GM18873 (cell line): ENCODE results near the gene RPS19BP1.
"Not testable (repeated sequence)": the region's sequence is repeated elsewhere in the genome, so short reads cannot be mapped to it uniquely, and the experiment has no call there.

Source experiments
- ATAC-seq: cut with Tn5 transposase; IDR thresholded peaks from one replicate; pipeline ENCODE4 v1.9.1; 2021; ENCODE audit warnings: mild to moderate bottlenecking, moderate library complexity, moderate number of reproducible peaks; ENCODE audit not compliant: unreplicated experiment, low FRiP score

The RPS19BP1 gene

DNA sequence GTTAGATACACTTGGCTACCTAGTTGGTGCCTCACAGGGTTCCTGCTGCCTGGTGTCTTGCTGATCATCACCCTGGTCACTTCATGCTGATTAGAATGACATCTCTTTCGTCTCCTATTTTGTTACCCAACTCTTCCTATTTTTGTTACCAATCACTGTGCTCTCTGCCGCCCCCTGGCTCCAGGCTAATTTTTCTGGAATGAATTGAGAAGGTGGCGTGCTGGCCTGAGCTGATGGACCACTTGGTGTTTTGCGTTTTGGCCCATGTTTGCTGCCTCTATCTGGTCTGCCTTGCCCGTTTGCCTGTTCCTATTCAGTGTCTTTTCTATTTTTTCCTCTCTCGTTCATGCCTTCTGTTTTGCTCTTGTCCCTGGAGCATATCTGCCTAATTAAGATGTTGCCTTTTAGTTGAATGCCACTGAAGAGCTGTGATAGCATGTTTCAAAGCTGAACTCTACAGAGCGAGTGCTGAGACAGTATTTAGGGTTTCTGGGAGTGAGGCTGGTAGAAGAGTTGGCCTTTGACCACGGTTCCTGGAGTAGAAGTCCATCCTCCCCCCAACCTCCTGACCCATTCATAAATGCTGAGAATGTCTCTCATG, 18.1 kb downstream of the RPS19BP1 start:
- ATAC-seq = no peak

DNA sequence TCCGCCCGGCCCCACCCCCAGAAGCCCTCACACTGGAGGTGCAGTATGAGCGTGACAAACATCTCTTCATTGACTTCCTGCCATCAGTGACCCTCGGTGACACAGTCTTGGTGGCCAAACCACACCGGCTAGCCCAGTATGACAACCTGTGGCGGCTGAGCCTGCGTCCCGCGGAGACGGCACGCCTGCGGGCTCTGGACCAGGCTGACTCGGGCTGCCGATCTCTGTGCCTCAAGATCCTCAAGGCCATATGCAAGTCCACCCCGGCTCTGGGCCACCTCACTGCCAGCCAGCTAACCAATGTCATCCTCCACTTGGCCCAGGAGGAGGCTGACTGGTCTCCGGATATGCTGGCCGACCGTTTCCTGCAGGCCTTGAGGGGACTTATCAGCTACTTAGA, 18.8 kb downstream of the RPS19BP1 start:
- ATAC-seq = no peak

DNA sequence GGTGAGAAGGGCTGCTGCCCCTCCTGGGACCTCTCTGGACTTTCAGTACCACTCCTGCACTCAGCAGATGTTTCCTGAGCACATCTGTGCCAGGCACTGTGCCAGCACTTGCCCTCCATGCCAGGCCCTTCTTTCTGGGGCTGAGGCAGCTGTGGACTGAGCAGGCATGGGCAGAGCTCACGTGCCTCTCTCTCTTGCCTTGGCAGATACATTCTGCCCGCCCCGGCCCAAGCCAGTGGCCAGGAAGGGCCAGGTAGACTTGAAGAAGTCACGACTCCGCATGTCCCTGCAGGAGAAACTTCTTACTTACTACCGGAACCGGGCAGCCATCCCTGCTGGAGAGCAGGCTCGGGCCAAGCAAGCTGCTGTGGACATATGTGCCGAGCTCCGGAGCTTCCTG, 20.5 kb downstream of the RPS19BP1 start:
- ATAC-seq = no peak

DNA sequence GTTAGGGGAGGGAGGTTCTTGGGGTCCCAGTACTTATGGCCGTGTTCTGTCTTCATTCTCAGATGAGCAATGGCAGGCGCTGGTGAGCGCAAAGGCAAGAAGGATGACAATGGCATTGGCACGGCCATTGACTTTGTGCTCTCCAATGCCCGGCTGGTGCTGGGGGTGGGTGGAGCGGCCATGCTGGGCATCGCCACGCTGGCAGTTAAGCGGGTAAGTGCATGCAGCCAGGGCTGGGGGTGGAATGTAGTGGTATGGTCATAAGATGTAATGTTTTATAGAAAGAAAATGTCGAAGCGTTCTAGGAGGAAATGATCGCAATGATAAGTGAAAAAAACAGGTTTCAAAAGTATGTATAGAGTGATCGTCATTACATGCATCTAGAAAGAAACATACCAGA, 21.3 kb downstream of the RPS19BP1 start:
- ATAC-seq = no peak

DNA sequence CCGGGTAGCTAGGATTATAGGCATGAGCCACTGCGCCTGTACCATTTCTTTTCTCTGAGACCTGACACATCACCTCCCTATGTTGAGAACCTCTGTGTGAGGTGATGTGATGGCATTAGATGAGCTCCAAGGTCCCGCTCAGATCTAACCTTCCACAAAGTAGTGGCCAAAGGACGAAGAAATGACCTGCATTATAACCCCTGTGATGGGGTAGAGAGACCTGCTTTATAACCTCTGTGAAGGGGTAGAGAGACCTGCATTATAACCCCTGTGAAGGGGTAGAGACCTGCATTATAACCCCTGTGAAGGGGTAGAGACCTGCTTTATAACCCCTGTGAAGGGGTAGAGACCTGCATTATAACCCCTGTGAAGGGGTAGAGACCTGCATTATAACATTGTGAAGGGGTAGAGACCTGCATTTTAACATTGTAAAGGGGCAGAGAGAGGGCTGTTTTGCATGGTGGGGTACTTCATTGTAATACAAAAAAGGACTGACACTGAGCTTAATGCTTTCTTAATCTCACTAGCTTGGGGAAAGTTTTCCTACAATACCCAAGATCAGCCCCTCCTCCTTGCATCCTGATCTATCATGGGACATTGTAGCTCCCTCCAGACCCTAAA, 21.9 kb downstream of the RPS19BP1 start:
- no peak for ATAC-seq

DNA sequence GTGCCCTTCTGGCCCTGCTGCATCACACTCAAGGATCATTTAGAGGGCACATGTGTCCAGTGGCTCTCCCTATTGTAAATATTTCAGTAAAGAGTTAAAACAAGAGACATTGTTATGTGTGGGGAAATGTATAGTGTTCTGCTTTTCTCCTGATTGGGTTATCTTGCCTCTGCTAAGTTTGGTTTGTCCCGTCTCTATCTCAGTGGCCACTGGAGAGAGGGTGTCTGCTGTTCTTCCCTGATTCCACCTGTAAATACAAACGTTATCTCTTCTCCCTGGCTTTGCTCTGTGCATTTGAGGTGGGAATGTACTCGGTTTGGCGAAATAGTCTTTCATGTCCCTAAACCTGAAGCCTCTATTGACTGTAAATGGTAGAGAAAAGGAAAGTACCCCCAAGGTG, 24.2 kb downstream of the RPS19BP1 start:
- no peak for ATAC-seq

DNA sequence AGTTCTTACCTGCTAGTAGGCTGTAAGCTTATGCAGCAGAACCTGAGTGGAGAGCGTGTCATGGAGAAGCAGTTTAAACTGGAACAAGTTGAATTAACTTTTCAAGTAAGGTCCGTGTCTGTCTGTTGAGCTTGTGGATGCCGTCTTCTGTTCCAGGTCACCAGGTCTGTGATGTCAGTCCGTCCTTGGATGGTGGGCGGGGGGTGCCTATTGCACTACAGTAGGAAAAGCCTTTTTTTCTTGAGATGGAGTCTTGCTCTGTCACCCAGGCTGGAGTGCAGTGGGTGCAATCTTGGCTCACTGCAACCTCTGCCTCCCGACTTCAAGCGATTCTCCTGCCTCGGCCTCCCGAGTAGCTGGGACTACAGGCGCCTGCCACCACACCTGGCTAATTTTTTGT, 25.5 kb downstream of the RPS19BP1 start:
- not testable (repeated sequence) for ATAC-seq

DNA sequence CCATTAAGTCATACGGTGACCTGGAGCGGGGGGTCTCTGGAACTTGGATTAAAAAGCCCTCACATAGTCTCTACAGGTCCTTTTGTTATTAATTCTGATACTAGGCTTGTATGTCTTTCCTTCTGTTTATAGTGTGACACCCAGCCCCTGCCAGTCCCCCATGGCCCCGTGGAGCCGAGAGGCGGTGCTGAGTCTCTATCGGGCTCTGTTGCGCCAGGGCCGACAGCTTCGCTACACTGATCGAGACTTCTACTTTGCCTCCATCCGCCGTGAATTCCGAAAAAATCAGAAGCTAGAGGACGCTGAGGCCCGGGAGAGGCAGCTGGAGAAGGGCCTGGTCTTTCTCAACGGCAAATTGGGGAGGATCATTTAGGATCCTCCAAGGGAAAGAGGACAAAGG, 28.5 kb downstream of the RPS19BP1 start:
- ATAC-seq = no peak

DNA sequence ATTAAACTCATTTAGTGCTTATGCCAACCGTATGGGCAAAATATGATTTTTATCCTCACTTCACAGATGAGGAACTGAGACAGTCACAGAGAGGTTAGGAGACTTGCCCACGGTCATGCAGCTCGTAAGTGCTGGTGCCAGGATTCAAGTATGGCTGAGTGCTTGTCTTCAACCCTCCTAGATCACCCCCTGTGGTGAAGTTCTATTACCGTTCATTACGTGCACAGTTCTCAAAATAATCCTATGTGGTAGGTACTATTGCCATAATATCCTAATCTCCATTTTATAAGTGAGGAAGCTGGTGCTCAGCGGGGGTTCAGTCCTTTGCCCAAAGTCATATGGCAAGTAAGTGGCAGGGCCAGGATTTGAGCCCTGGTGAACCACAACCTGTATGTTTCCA, 28.9 kb downstream of the RPS19BP1 start:
- no peak for ATAC-seq

DNA sequence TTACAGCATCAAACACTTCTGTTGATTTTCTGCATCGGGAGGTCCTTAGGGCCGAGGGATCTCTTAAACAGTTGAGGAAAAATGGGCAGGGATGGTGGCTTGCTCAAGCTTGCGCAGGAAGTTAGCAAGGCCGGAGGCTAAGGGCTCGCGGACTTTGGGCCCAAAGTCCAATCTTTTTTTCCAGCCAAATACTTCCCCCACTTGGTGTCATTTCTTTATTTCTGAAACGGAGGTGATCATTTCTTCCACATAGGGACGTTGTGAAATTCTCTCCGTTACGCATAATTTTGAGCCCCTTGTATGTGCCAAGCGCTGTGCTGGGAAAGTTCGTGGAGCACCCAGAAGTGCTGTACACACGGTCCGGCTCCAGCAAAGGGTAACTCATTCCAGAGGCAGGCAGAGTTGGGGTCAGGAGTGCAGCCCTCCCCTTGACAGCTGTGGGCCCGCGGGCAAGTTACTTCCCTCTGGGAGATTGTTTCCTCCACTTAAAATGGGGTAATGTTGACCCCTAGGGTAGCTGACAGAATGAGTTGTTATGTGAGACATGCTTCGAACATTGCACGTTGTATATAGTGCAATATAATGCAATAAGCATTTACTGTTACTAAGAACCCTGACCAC, 29.6 kb downstream of the RPS19BP1 start:
- ATAC-seq = no peak

DNA sequence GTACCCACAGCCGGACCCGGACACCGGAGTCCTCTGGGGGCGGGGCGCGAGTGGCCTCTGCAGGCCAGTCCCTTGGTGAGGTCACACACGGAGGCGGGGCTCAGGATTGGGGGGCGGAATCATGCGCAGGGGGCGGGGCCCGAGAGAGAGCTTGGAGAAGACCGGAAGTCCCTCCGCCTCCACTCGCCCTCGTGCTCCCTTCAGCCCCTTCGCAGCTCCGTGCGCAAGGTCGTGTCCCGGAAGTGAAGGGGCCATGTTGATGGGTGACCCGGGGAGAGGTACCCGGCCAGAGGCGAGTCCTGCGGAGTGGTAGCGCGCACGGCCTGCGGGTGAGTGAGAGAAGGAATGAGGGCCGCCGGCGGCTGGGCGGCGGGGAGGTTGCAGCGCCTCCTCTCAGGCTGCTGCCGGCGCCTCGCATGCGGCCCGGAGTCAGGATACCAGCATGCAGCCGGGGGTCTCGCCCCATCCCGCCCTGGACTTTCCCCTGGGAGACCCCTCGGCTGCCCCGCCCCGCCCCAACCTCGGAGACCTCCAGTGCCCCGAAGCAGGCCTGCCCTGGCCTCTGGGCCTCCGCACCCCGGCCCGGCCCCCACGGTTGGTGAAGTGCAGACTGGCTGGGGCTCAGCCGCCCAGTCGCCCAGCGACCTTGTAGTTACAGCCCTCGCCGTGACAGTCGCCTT, 30.3 kb downstream of the RPS19BP1 start, which contains the start of gene MIEF1:
Gene MIEF1 (plus strand): TSS at position 182 of the 680 bp plus-strand sequence. CDS start 9,005 bp downstream, outside the sequence.
- ATAC-seq = peak; percentile 58

DNA sequence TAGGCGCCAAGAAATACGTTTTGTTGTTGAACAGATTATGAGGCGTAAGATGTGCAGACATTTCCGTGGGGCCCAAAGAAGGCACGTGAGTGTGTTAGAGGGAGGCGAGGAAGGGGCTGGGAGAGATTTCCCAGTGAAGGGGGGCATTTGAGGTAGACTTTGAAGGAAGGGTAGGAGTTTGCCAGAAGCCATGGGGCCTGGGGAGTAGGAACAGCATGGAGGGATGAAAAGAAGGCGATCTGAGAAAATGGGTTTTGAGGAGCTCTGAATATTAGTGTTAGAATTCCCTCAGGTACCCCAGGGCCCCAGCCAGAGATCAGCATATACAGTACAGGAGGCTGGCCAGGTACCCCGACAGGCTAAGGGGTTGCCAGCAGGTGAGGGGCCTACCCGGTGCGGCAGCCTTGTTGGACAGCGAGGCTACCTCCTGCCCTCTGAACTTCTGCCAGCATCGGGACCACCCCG, 30.9 kb downstream of the RPS19BP1 start:
- peak; percentile 35 for ATAC-seq

DNA sequence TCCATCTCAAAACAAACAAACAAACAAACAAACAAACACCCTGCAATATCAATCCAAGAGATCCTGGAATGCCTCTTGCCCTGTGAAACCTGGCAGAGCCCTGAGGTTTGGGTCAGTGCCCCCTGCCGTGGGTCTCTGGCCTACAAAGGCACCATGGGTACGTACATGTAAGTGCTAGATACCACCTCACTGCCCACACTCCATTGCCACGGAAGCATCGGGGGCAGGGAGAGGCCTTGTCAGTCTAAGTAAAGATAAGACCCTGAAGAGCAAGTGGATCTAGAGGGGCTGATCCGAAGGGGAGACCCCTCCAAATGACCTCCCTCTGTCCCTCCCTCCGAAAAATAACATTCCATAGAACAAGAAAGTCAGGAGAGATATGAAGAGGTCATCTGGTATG, 32.4 kb downstream of the RPS19BP1 start:
- no peak for ATAC-seq

DNA sequence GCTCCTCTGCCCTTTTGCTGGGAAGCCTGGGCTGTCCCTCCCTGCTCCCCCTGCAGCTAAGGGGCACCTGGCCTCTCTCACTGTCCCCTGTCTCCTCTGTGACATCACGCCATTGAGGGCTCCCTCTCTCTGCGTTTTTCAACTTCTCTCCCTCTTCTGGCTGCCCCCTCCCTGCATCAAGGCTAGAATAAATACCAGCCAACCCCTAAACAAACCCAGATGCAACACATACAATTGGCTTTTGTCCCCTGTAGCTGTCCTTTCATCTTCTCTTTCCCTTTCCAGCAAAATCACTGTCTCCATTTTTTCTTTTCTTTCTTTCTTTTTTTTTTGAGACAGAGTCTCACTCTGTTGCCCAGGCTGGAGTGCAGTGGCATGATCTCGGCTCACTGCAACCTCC, 33.7 kb downstream of the RPS19BP1 start:
- no peak for ATAC-seq

DNA sequence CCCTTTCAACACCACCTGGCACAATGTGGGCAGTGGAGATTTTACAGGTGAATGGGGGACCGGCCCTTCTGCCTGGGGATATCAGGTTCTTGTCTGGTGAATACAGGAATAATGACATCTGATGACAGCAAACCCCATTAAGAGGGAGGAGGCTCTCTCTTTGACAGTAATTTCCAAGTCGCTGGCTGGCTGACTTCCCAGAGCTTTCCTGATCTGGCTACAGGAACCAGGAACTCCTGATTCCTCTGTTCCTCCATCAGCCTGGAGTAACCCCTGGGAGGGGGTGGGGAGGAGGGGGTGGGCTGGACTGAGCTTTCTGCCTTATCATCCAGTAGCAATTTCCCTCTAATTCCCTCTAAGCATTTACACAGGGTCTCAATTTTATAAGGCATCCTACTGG, 34.2 kb downstream of the RPS19BP1 start:
- no peak for ATAC-seq

DNA sequence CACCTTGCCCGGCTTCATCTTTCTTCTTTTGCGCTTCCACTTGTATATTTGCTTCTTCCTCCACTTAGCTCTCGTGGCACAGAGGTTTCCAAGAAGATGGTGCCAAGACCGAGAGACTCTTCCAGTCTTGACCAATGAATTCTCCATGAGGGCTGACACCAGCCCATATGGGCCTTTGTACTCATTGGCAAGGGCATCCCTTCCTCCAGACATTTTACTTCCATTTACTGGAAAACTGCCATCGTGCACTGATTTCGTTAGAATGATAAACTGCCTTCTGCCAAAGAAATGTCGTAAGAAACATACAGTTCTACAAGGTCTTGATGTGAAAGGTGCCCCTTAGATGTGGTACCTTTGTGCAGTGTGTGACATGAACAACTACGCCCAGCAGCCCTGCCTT, 35.1 kb downstream of the RPS19BP1 start:
- no peak for ATAC-seq

DNA sequence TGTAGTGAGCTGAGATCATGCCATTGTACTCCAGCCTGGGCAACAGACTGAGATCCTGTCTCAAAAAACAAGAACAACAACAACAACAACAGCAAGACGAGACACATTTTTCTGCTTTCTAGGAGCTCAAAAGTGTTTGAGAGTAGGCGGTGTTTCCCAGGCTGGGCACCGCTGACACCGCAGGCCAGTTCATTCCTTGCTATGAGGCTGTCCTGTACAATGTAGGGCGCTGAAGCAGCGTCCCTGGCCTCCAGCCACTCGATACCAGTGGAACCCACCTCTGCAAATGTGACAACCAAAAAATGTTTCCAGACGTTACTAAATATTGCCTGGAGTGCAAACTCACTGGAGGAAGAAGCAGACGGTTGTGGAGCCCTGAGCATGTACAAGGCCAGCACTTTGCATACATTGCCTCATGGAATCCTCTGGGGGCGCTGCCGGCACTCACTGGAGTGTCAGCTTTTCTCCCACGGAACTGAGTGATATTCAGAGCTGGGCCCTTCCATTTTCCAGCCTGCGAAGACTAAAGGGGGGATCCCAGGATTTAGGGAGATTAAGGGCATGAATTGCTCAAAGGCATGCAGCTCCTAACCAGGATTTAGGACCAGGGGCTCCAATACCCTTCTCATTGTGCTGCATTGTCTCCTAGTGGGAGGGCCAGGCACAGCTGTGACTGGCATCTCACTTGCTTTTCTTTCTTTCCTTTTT, 36.3 kb downstream of the RPS19BP1 start:
- ATAC-seq = no peak

DNA sequence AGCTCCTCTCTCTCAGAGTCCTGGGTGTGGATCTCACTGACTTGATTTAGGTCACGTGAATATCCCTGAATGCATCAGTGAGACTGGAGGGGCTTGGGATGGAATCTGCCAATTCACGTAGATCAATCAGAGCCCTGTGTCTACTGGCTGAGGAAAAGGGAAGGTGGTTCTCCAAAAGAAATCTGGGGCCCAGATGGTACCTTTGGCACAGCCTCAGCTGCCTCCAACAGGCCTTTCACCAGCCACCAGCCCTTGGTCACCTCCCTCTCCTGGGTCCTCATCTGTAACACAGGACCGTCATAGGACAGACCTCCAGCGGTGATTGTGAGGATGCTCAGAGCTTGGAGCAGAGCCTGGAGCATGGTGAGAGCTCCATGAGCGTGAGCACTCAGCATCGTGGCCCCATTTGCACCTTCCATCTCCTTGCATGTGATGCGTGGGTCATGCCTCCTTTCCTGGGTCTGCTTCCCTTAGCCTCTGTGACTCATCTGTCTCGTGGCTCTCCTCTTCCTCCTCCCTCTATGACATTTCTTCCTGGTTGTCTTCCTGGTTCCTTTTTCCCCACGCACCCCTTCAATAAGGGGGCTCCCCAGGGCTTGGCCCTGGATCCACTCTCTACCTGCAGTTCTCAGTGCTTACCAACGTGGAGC, 38.0 kb downstream of the RPS19BP1 start:
- no peak for ATAC-seq

DNA sequence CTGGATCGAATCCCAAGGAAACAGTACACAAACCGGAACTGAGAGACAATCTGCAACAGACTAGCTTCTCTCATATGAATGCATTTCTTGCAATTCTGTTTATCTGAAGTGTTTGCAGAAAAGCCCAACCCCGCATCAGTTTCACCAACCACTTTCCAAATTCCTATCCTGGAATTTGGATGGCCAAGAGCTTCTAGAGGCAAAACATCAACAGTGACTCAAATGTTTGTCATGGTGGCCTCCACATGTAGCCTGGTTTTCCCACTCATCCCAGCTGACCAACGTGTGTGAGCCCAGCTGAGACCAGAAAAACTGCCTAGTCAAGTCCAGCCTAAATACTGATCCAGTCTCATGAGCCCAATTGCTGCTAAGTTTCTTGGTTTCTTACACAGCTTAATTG, 38.8 kb downstream of the RPS19BP1 start:
- no peak for ATAC-seq

DNA sequence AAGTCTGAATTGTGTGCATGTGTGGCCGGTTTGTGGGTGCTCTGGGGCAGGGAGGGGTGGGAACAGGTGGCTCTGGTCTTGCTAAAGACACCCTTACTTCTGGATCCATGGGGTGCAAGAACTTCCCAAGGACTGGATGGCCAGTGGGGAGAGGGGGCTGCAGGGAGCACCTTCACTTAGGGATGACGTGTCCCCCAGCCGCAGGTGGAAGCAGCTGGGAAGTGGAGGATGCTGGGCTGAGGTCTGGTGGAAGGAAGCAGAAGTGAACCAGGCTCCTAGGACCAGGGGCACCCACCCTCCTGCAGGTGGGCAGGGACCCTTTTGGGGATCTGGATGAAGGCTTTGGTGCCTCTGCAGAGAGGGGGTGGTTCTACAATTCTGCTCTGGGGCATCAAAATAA, 40.4 kb downstream of the RPS19BP1 start:
- ATAC-seq = no peak
